GM23338 (cell line): ENCODE data around the gene ZFYVE27. TPM values are rescaled to one million over a fixed set of nuclear protein-coding genes. Genes with fewer than 3 reads are reported as not detected.

ENCODE experiments used
- ATAC-seq: fragments of 200-7000 bp; cut with Tn5 transposase; 3 replicates; pipeline ENCODE4 v1.9.1; 2020
- DNase-seq: peaks from one replicate; pipeline ENCODE4 v3.0.0-alpha.2; 2015; ENCODE audit warnings: low spot score
- H2AFZ ChIP-seq: fragments of 200-600 bp; sonication (generic); 2 replicates; pipeline ENCODE4 v1.8.0; 2016; ENCODE audit warnings: antibody characterized with exemption, mild to moderate bottlenecking, moderate library complexity
- H3F3A ChIP-seq: fragments of 200-600 bp; sonication (generic); replicated peaks from 2 replicates; pipeline ENCODE4 v1.8.0; 2017; ENCODE audit warnings: antibody characterized with exemption, mixed run types, low read depth
- H3K27ac ChIP-seq: fragments of 200-600 bp; sonication (generic); 2 replicates; pipeline ENCODE4 v1.6.1; 2016; ENCODE audit warnings: low read depth
- H3K27me3 ChIP-seq: fragments of 200-600 bp; sonication (generic); 2 replicates; pipeline ENCODE4 v1.8.0; 2016; ENCODE audit warnings: mild to moderate bottlenecking, mixed run types, moderate library complexity; ENCODE audit not compliant: insufficient read depth
- H3K36me3 ChIP-seq: fragments of 200-600 bp; sonication (generic); 2 replicates; pipeline ENCODE4 v1.8.0; 2016; ENCODE audit warnings: mild to moderate bottlenecking; ENCODE audit not compliant: insufficient read depth
- H3K4me1 ChIP-seq: fragments of 200-600 bp; sonication (generic); 2 replicates; pipeline ENCODE4 v1.8.0; 2016; ENCODE audit warnings: mild to moderate bottlenecking, moderate library complexity; ENCODE audit not compliant: insufficient read depth
- H3K4me2 ChIP-seq: fragments of 200-600 bp; sonication (generic); 2 replicates; pipeline ENCODE4 v1.7.1; 2017; ENCODE audit warnings: mixed run types
- H3K4me3 ChIP-seq: fragments of 200-600 bp; sonication (generic); 2 replicates; pipeline ENCODE4 v1.6.1; 2016; ENCODE audit warnings: mixed run types
- H3K79me2 ChIP-seq: fragments of 200-600 bp; sonication (generic); replicated peaks from 2 replicates; pipeline ENCODE4 v1.8.0; 2017; ENCODE audit warnings: mild to moderate bottlenecking; ENCODE audit not compliant: insufficient read depth
- H3K9me2 ChIP-seq: fragments of 200-600 bp; sonication (generic); 2 replicates; pipeline ENCODE4 v1.8.0; 2017; ENCODE audit not compliant: insufficient read depth
- H4K20me1 ChIP-seq: fragments of 200-600 bp; sonication (generic); replicated peaks from 2 replicates; pipeline ENCODE4 v1.8.0; 2017; ENCODE audit warnings: mild to moderate bottlenecking; ENCODE audit not compliant: insufficient read depth
- H3K27ac Mint-ChIP-seq: 2 replicates; pipeline ENCODE4 v1.8.0; 2020; ENCODE audit warnings: inconsistent platforms, mild to moderate bottlenecking, moderate library complexity, mixed read lengths
- H3K27me3 Mint-ChIP-seq: 3 replicates; pipeline ENCODE4 v1.8.0; 2022; ENCODE audit warnings: low read depth, mild to moderate bottlenecking, moderate library complexity, mixed read lengths, inconsistent platforms; ENCODE audit not compliant: insufficient read depth, poor library complexity
- H3K36me3 Mint-ChIP-seq: 3 replicates; pipeline ENCODE4 v1.8.0; 2021; ENCODE audit warnings: low read depth, mild to moderate bottlenecking, inconsistent platforms, moderate library complexity, mixed read lengths
- H3K4me1 Mint-ChIP-seq: 3 replicates; pipeline ENCODE4 v1.8.0; 2020; ENCODE audit warnings: mild to moderate bottlenecking, inconsistent platforms, mixed read lengths
- H3K4me3 Mint-ChIP-seq: 3 replicates; pipeline ENCODE4 v1.8.0; 2021; ENCODE audit warnings: moderate library complexity, mild to moderate bottlenecking, inconsistent platforms, mixed read lengths
- H3K9me3 Mint-ChIP-seq: 3 replicates; pipeline ENCODE4 v1.8.0; 2020; ENCODE audit warnings: moderate library complexity, mild to moderate bottlenecking, inconsistent platforms, mixed read lengths
- CREB1 ChIP-seq: fragments of 250-450 bp; sonication (Bioruptor Pico); IDR thresholded peaks from 2 replicates; pipeline ENCODE4 v1.5.0; 2020; ENCODE audit warnings: low read depth, mild to moderate bottlenecking, moderate library complexity
- CTCF ChIP-seq, 2 experiments: fragments of 200-600 bp in 1 of 2; sonication (generic) in 1 of 2; conservative IDR thresholded peaks; 2 replicates each; pipeline versions ENCODE4 v1.5.1 to v1.6.1; 2016 to 2017; ENCODE audit warnings: antibody characterized with exemption in 2 of 2, low read depth in 2 of 2, mild to moderate bottlenecking in 2 of 2, moderate library complexity in 1 of 2
- ETS1 ChIP-seq: IDR thresholded peaks from 2 replicates; pipeline ENCODE4 v1.6.1; 2016; ENCODE audit warnings: antibody characterized with exemption
- EZH2 ChIP-seq: fragments of 200-600 bp; sonication (generic); IDR thresholded peaks from one replicate; pipeline ENCODE4 v1.8.0; 2017; ENCODE audit warnings: antibody characterized with exemption, mild to moderate bottlenecking, low read depth; ENCODE audit not compliant: unreplicated experiment
- EZH2phosphoT487 ChIP-seq: fragments of 200-600 bp; sonication (generic); IDR thresholded peaks from one replicate; pipeline ENCODE4 v1.8.1; 2018; ENCODE audit warnings: antibody characterized with exemption; ENCODE audit not compliant: unreplicated experiment
- JUNB ChIP-seq: IDR thresholded peaks from one replicate; pipeline ENCODE4 v1.6.1; 2016; ENCODE audit warnings: antibody characterized with exemption; ENCODE audit not compliant: unreplicated experiment
- NANOG ChIP-seq: IDR thresholded peaks from 2 replicates; pipeline ENCODE4 v1.6.1; 2016; ENCODE audit warnings: antibody characterized with exemption, borderline replicate concordance
- POLR2AphosphoS5 ChIP-seq: IDR thresholded peaks from 2 replicates; pipeline ENCODE4 v1.6.1; 2016; ENCODE audit warnings: antibody characterized with exemption, low read depth
- STAT1 ChIP-seq: IDR thresholded peaks from one replicate; pipeline ENCODE4 v1.6.1; 2016; ENCODE audit warnings: antibody characterized with exemption; ENCODE audit not compliant: unreplicated experiment
- ZNF114 ChIP-seq: fragments of 250-450 bp; sonication (Bioruptor Pico); IDR thresholded peaks from 2 replicates; pipeline ENCODE4 v1.5.0; 2020; ENCODE audit warnings: mild to moderate bottlenecking, moderate library complexity
- ZNF331 ChIP-seq: fragments of 250-450 bp; sonication (Bioruptor Pico); IDR thresholded peaks from 2 replicates; pipeline ENCODE4 v1.5.0; 2020; ENCODE audit warnings: low read depth, mild to moderate bottlenecking, moderate library complexity
- ZNF462 ChIP-seq: fragments of 250-450 bp; sonication (Bioruptor Pico); IDR thresholded peaks from 2 replicates; pipeline ENCODE4 v1.5.0; 2020; ENCODE audit warnings: mild to moderate bottlenecking, moderate library complexity
- polyA plus RNA-seq: library from polyadenylated mRNA; unstranded; fragments of >200 nt; fragmentation: Nextera tagmentation; extraction: Ambion mirVana; gene quantifications from 2 replicates; pipeline ENCODE4 v1.2.1, GENCODE V29; 2016
- total RNA-seq: library from RNA; depleted of rRNA; stranded (reverse); fragments of >200 nt; shearing (Covaris generic); gene quantifications from 2 replicates; pipeline ENCODE4 v1.2.3, GENCODE V29; 2014

The ZFYVE27 gene
- total and polyA plus RNA-seq, 2 experiments from 2014 or later, result 15.0 to 25.8 TPM

- Mint-ChIP-seq H3K36me3 (no peaks in the 10 kb centered on the region), H3K27ac (no peak overlapping the region), H3K9me3 (peaks cover 16% of the 10 kb centered on the region), H3K4me1 (0 out of 3 replicates have a peak, but pooled peaks cover 4% of the 10 kb centered on the region), H3K4me3 (no peak overlapping the region), H3K27me3 (peaks cover 3% of the 10 kb centered on the region)
- Histone ChIP-seq H3K27ac (no peak overlapping the region), H3F3A (no peaks in the 10 kb centered on the region), H3K9me2 (no peaks in the 10 kb centered on the region; the same call in 1 of the 2 replicates), H3K79me2 (no peaks in the 10 kb centered on the region), H3K4me1 (no peaks in the 10 kb centered on the region; the same call in 1 of the 2 replicates), H2AFZ (no peak overlapping the region), H3K27me3 (no peaks in the 10 kb centered on the region), H3K36me3 (no peaks in the 10 kb centered on the region; the same call in none of the 2 replicates), H3K4me3 (no peak overlapping the region), H4K20me1 (no peaks in the 10 kb centered on the region; the same call in 1 of the 2 replicates), H3K4me2 (no peak overlapping the region)
- TF ChIP-seq CTCF (conservative IDR thresholded peaks at IDR 0.05; ENCODE audit: low read depth in 2 of 2) (peak; percentile 52 to 74), ZNF114 (CRISPR knock-in tag) (no peak)
- DNase-seq (peak; percentile 61), ATAC-seq (peak; percentile 73)
Measured at GRCh38 chr10:97795886-97796285, 59.0 kb downstream of the ZFYVE27 start.

- DNase-seq, result no peak
- Histone ChIP-seq H4K20me1 (no peaks in the 10 kb centered on the region), H3K4me3 (no peak overlapping the region), H3K4me2 (no peak overlapping the region), H3K36me3 (no peaks in the 10 kb centered on the region; the same call in none of the 2 replicates), H3K4me1 (no peaks in the 10 kb centered on the region; the same call in 1 of the 2 replicates), H3K27me3 (no peaks in the 10 kb centered on the region), H2AFZ (no peak overlapping the region), H3K79me2 (no peaks in the 10 kb centered on the region), H3K27ac (no peak overlapping the region), H3K9me2 (no peaks in the 10 kb centered on the region; the same call in 1 of the 2 replicates), H3F3A (no peaks in the 10 kb centered on the region)
- 0 out of 3 replicates have a peak, but pooled peaks cover 4% of the 10 kb centered on the region for H3K4me1 Mint-ChIP-seq
- peaks cover 16% of the 10 kb centered on the region for H3K9me3 Mint-ChIP-seq
- no peak overlapping the region for H3K4me3 Mint-ChIP-seq
- H3K36me3 Mint-ChIP-seq, result no peaks in the 10 kb centered on the region
- H3K27ac Mint-ChIP-seq, result no peak overlapping the region
- peaks cover 6% of the 10 kb centered on the region for H3K27me3 Mint-ChIP-seq
- ATAC-seq, result no peak
- no peak for TF ChIP-seq STAT1
- no peak for TF ChIP-seq POLR2AphosphoS5
- no peak for TF ChIP-seq ETS1
- no peak for TF ChIP-seq EZH2phosphoT487
- TF ChIP-seq EZH2, result no peak
- no peak for TF ChIP-seq NANOG
- TF ChIP-seq JUNB, result no peak
- TF ChIP-seq CREB1, result no peak
- TF ChIP-seq ZNF462 (CRISPR knock-in tag), result no peak
- TF ChIP-seq ZNF331 (CRISPR knock-in tag), result no peak
- no peak for TF ChIP-seq ZNF114 (CRISPR knock-in tag)
Measured at GRCh38 chr10:97796651-97797050, 59.7 kb downstream of the ZFYVE27 start.
